MCF 10A (cell line): ENCODE measurements around the gene ADGRG4. TPM values are rescaled to one million over a fixed set of nuclear protein-coding genes. Genes with fewer than 3 reads are reported as not detected.

Source experiments
- BruUV-seq: library from RNA; stranded (reverse); fragments of 400-500 nt; replicated peaks from 2 replicates; lab custom pipeline; 2021; lab: Mats Ljungman, UMichigan
- CTCF ChIA-PET: fragments of 300-600 bp; sonication (Branson Sonifier 250); formaldehyde crosslinking; extraction: SDS; loops from one replicate; lab custom pipeline; 2021; ENCODE audit warnings: antibody characterized with exemption, inconsistent platforms; lab: Yijun Ruan, JAX
- POLR2A ChIA-PET: fragments of 300-600, 350-650 bp; sonication (Branson Sonifier 250); formaldehyde crosslinking; extraction: SDS; loops from one replicate; lab custom pipeline; 2020; ENCODE audit warnings: antibody characterized with exemption, inconsistent platforms; lab: Yijun Ruan, JAX
- DNase-seq: peaks from one replicate; pipeline ENCODE4 v3.0.0-alpha.2; 2018; ENCODE audit not compliant: unreplicated experiment
- H3K27ac Mint-ChIP-seq: one replicate; pipeline ENCODE4 v1.8.0; 2022; ENCODE audit warnings: mild to moderate bottlenecking, low read depth, mixed read lengths; ENCODE audit not compliant: unreplicated experiment
- H3K27me3 Mint-ChIP-seq: one replicate; pipeline ENCODE4 v1.8.0; 2022; ENCODE audit warnings: mixed read lengths; ENCODE audit not compliant: insufficient read depth, unreplicated experiment
- H3K36me3 Mint-ChIP-seq: one replicate; pipeline ENCODE4 v1.8.0; 2022; ENCODE audit warnings: mild to moderate bottlenecking, moderate library complexity, mixed read lengths; ENCODE audit not compliant: insufficient read depth, unreplicated experiment
- H3K4me1 Mint-ChIP-seq: one replicate; pipeline ENCODE4 v1.8.0; 2022; ENCODE audit warnings: mixed read lengths; ENCODE audit not compliant: insufficient read depth, unreplicated experiment
- H3K4me3 Mint-ChIP-seq: one replicate; pipeline ENCODE4 v1.8.0; 2022; ENCODE audit warnings: mild to moderate bottlenecking, moderate library complexity, mixed read lengths; ENCODE audit not compliant: unreplicated experiment
- H3K9me3 Mint-ChIP-seq: one replicate; pipeline ENCODE4 v1.8.0; 2022; ENCODE audit warnings: mixed read lengths; ENCODE audit not compliant: unreplicated experiment
- intact Hi-C: fragments of 100-400 bp; cut with micrococcal nuclease; formaldehyde crosslinking; loops from 2 replicates; pipeline ENCODE4 v1.14.1; 2022
- total RNA-seq: library from RNA; stranded (reverse); gene quantifications from 2 replicates; pipeline ENCODE4 v1.2.3, GENCODE V29; 2022
- TF ChIP-seq, protein P1 (sequence below): fragments of 200-600 bp; IDR thresholded peaks from one replicate; pipeline ENCODE4 v1.8.0; 2022; ENCODE audit warnings: antibody characterized with exemption, mild to moderate bottlenecking; ENCODE audit not compliant: unreplicated experiment

The ADGRG4 gene
- total RNA-seq, 1 experiment from 2014 or later: not detected

DNA sequence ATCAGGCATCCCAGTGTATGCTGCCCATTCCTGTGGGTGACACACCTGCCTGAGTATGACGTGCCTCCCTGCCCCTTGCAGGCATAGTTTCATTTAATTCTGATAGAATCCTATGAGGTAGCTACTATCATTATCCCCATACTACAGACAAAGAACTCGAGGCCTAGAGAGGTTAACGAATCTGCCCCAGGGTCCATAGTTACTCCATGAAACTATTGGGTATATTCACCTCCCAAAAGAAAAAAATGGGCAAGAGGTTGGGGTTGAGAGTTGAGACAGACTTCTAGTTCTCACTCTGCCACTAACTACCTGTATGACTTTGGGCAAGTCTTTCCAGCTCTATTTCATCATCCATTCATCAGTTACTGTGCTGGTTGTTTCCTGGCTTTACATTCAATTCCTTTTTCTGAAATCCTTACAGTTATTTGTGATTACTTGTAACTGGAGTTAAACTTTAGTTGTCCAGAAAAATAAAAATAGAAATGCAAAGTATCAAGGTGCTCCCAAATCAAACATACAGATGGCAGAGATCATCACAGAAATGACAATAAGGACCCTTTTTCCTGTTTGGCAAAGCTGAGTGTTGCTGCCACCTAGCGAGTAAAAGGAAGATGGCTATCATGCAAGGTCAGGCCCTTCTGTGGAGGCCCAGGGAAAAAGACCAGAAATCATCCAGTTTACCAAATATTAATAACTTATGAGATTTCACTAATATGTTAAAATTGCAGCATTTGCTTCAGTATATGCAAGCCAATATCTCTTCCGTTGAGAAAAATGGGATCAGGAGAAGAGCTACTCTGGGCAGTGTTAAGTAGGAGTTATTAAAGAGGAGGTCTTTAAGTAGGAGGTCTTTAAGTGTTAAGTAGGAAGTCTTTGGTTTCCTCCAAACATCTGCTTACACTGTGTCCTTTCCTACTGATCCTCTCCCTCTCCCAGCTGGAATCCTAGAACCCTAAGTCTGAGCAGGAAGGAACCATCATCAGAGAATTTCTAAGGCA lies 32.4 kb upstream of the ADGRG4 start:
- H3K9me3 Mint-ChIP-seq: no peaks in the 10 kb centered on the region
- intact Hi-C loops: loop anchor here (1.0 to 10.0 kb wide), 4 partner anchors 102 to 426 kb away; no protein-coding TSS in a partner anchor

DNA sequence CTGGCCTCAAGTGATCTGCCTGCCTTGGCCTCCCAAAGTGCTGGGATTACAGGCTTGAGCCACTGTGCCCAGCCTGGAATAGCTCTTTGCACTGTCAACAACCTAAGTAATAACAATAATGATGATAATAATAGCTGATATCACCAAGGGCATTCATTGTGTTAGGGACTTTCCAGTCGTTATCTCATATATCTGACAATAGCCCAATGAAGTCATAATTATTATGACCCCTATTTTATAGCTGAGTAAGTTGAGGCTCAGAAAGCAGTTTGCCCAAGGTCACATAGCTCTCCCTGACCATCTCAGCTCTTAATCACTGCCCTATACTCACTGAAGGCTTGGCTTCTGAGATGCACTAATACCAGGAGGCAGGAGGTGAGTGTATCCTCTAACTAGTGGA lies 30.8 kb upstream of the ADGRG4 start:
- peaks cover 16% of the 10 kb centered on the region for H3K27me3 Mint-ChIP-seq
- H3K27ac Mint-ChIP-seq: no peak overlapping the region
- POLR2A ChIA-PET: interaction anchor here (0.6 kb wide), 1 partner anchor 44 kb away, joined by 3 read pairs; no protein-coding TSS in a partner anchor

More for the DNA sequence above, 32.4 kb upstream of the ADGRG4 start:
- Mint-ChIP-seq H3K36me3 (no peaks in the 10 kb centered on the region), H3K27me3 (peaks cover 16% of the 10 kb centered on the region), H3K4me1 (peaks cover 7% of the 10 kb centered on the region), H3K27ac (no peak overlapping the region), H3K4me3 (no peak overlapping the region)
- TF ChIP-seq, protein P1, sequence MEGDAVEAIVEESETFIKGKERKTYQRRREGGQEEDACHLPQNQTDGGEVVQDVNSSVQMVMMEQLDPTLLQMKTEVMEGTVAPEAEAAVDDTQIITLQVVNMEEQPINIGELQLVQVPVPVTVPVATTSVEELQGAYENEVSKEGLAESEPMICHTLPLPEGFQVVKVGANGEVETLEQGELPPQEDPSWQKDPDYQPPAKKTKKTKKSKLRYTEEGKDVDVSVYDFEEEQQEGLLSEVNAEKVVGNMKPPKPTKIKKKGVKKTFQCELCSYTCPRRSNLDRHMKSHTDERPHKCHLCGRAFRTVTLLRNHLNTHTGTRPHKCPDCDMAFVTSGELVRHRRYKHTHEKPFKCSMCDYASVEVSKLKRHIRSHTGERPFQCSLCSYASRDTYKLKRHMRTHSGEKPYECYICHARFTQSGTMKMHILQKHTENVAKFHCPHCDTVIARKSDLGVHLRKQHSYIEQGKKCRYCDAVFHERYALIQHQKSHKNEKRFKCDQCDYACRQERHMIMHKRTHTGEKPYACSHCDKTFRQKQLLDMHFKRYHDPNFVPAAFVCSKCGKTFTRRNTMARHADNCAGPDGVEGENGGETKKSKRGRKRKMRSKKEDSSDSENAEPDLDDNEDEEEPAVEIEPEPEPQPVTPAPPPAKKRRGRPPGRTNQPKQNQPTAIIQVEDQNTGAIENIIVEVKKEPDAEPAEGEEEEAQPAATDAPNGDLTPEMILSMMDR: peak; percentile 67
- POLR2A ChIA-PET: interaction anchor here (0.7 kb wide), 3 partner anchors 240 to 455 kb away, joined by 3 read pairs; no protein-coding TSS in a partner anchor
- BruUV-seq: no TSS peak
- DNase-seq: peak; percentile 55
- CTCF ChIA-PET: interaction anchor here (0.5 to 3.3 kb wide), 40 partner anchors 8 to 1945 kb away, joined by 3 to 48 read pairs (median 4); partner anchors contain the start of gene BRS3

DNA sequence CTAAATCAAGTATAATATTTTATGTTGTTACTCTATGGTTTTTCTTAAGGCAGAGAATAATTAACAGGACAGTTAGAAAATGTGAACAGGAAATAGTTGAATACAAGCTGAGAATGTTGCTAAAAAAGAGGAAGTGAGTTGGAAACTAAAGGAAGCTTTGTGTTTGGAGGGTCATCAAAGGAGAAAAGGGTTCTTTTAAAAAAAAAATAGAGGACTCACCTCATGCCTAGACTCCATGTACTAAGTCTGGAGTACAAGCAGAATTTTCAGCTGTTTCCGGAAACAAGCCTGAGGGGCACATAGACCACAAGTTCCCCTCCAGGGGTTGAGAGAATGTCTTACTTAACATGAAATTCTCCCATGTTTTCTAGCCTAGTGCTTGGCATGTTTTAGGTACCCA lies 29.5 kb upstream of the ADGRG4 start:
- BruUV-seq: no TSS peak
- Mint-ChIP-seq H3K27me3 (peaks cover 16% of the 10 kb centered on the region), H3K4me3 (no peak overlapping the region), H3K4me1 (peaks cover 11% of the 10 kb centered on the region), H3K36me3 (no peaks in the 10 kb centered on the region), H3K9me3 (no peaks in the 10 kb centered on the region), H3K27ac (no peak overlapping the region)
- intact Hi-C loops: no loop called here
- ChIA-PET CTCF (interaction anchor here (0.5 to 1.2 kb wide), 6 partner anchors 18 to 1117 kb away, joined by 3 to 5 read pairs (median 3); no protein-coding TSS in a partner anchor), POLR2A (interaction anchor here (1.3 kb wide), 1 partner anchor 11 kb away, joined by 3 read pairs; no protein-coding TSS in a partner anchor)
- DNase-seq: no peak
- TF ChIP-seq, protein P1: no peak

More for the DNA sequence above, 30.8 kb upstream of the ADGRG4 start:
- H3K4me1 Mint-ChIP-seq: peaks cover 11% of the 10 kb centered on the region
- H3K36me3 Mint-ChIP-seq: no peaks in the 10 kb centered on the region
- CTCF ChIA-PET: interaction anchor here (0.6 to 3.3 kb wide), 12 partner anchors 10 to 1538 kb away, joined by 3 to 48 read pairs (median 5); no protein-coding TSS in a partner anchor
- intact Hi-C loops: loop anchor here (5.0 to 10.0 kb wide), 2 partner anchors 307 to 425 kb away; no protein-coding TSS in a partner anchor
- no peaks in the 10 kb centered on the region for H3K9me3 Mint-ChIP-seq
- H3K4me3 Mint-ChIP-seq: no peak overlapping the region
- no peak for DNase-seq
- TF ChIP-seq, protein P1: no peak
- no TSS peak for BruUV-seq
